CD4-positive, alpha-beta T cell treated with Interleukin-17A for 4 hours (primary cell): ENCODE results near the gene MS4A10.
"Not testable (repeated sequence)": the region's sequence is repeated elsewhere in the genome, so short reads cannot be mapped to it uniquely, and the experiment has no call there.

ENCODE experiments used
- DNase-seq: peaks from one replicate; pipeline ENCODE4 v3.0.0-alpha.2; 2020; ENCODE audit warnings: mixed read lengths

Gene MS4A10

GRCh38 chr11:60788401-60789125, 3.4 kb downstream of the MS4A10 start:
- DNase-seq = no peak

DNA sequence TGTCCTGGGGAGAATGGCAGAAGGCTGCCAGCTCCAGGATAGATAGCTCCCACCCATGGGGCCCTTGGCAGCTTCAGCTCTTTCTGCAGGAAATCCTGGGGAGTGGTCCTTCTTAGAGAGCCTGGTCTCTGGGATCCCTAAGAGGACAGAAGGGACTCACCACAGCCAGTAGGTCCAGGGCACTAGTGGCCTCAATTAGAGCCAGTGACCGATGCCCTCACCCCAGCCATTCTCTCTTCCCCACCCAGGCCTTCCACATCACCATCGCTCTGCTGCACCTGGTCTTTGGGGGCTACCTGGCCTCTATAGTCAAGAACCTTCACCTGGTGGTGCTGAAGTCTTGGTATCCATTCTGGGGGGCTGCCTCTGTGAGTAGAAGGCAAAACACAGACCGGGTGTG, 5.6 kb downstream of the MS4A10 start:
- DNase-seq = no peak

GRCh38 chr11:60791153-60791933, 6.2 kb downstream of the MS4A10 start:
- no peak for DNase-seq

- no peak for DNase-seq
These were observed 7.4 kb downstream of the MS4A10 start for GRCh38 chr11:60792521-60792920.

- DNase-seq = no peak
These were observed 10.2 kb downstream of the MS4A10 start for GRCh38 chr11:60795291-60795690.

DNA sequence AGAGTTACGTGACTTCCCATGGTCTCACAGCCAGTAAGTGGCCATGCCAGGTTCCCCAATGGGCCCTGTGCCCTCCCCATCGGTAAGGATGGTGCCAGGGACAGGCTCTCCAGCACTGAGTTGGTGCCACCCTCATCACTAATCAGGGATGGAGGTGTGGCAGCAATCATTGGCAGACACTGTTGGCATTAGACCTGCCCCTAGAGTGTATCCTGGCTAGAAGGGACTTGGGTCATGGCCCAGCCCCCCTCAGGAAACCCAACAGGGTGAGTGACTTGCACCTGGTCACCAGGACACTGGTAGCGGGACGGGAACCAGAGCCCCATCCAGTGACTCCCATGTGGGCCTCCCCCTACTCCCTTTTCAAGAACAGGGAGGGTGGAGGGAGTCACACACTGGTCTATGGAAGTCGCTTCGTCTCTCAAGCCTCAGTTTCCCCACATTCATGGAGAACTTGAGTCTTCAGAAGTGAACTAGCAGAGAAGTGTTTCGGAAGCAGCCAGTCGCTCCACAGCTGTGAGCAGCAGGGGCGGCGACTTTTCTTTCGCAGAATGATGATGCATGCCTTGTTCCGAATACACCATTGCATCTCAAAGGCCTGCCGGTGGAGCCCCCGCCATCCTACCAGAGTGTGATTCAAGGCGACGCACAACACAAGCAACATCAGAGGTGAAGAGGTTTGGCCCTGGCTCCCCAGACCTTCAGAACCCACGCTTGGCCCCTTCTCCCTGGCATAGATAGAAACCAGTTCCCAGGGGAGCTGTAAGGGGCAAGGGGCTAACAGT, 12.9 kb downstream of the MS4A10 start:
- no peak for DNase-seq

DNA sequence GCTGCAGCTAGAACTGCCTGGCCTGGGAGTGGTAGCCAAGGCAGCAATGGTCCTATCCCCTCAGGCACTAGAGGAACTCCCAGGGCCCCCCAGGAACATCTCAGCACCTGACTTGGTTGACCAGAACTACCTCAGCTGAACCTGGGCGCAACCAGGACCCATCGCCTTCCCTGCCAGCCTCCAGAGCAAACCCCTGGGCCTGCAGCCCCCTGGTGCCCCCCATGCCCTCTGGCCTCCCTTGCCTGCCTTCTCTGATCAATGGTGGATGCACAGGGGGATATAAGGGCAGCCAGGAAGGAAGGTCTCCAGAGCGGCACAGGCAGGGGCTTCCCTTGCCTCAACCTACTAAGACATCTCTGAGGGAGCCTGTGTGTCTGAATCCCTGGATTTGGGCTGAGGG, 13.5 kb downstream of the MS4A10 start:
- DNase-seq = no peak

DNA sequence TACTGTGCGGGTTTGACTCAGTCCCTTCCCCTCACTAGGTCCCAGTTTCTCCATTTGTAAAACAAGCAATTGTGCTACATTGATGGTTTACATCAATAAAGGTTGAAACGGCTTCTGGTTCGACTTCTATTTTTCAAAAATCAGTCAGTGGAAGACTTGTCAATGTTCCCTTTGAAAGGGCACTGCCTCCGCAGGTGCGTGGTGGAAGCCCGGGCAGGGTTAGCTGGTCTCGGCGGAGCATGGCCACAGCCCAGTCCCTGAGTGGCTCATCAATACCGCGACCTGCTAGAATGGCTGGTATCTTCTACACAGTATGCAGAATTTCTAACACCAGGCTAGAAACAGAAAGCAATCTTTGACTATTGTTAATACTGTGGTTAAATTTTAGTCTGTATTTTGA, 16.1 kb downstream of the MS4A10 start:
- DNase-seq = no peak

GRCh38 chr11:60803273-60803936, 18.3 kb downstream of the MS4A10 start:
- DNase-seq = no peak

DNA sequence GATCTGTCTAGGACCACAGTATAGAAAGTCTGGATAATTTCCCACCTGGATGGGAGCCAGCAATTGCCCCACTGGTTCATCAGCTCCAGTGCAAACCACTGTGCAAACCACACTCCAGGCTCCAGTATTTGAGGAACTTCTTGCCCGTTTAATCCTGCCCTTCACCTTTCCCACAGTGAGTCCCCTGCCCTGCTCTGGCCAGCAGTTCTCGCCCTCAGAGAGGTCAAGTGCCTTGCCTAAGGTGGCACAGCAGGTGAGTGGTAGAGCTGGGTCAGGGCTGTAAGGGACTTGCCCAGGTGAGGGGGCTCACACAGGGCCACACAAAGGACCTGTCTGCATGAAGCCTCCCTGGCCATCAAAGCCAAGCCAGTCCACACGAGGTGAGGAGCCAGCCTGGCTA, 24.1 kb downstream of the MS4A10 start:
- DNase-seq = no peak

GRCh38 chr11:60809691-60810090, 24.6 kb downstream of the MS4A10 start:
- no peak for DNase-seq

- no peak for DNase-seq
These were observed 25.0 kb downstream of the MS4A10 start for GRCh38 chr11:60810151-60810550.

GRCh38 chr11:60810569-60810968, 25.4 kb downstream of the MS4A10 start:
- DNase-seq = no peak

GRCh38 chr11:60813324-60813723, 28.2 kb downstream of the MS4A10 start:
- no peak for DNase-seq

DNA sequence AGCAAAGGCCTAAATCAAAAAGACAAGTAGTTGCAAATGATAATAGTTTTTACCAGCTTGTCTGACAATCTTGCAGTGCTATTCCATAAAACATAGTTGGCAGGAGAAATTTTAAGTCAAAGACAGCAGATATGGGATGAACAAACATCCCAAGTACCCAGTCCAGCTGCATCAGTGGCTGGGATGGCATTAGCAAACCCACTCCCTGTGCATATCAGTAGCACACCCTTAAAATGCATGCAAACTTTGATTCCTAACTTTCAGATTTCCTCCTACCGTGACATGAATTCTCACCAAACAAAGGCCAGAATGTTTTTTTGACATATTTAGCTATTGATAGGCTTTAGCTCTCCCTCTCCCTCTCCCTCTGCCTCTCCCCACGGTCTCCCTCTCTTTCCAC, 29.0 kb downstream of the MS4A10 start:
- no peak for DNase-seq

DNA sequence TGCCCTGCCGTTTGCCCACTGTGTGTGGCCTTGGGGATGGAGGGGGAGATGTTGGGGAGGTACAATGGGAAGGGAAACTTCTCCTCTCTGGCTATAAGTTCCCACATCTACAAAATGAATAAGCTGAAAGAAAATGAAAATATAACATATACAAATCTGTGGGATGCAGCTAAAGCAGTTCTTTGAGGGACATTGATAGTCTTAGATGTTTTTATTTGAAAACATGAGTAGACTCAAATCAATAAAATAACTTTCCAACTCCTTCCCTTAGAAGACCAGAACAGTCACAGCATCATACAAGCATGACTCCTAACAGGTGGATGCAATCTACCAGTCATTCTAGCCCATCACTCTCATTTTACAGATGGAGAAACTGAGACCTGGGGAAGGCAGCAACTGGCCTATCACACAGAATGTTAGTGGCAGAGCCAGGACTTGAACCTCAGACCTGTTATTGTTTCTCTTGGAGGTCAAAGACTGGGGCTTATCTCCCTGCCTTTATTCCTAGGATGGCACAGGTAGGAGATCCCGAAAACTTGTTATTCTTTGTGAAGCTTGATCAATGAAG, 31.5 kb downstream of the MS4A10 start:
- no peak for DNase-seq

GRCh38 chr11:60818057-60818456, 32.9 kb downstream of the MS4A10 start:
- no peak for DNase-seq

- no peak for DNase-seq
These were observed 36.9 kb downstream of the MS4A10 start for GRCh38 chr11:60821827-60822599.

DNA sequence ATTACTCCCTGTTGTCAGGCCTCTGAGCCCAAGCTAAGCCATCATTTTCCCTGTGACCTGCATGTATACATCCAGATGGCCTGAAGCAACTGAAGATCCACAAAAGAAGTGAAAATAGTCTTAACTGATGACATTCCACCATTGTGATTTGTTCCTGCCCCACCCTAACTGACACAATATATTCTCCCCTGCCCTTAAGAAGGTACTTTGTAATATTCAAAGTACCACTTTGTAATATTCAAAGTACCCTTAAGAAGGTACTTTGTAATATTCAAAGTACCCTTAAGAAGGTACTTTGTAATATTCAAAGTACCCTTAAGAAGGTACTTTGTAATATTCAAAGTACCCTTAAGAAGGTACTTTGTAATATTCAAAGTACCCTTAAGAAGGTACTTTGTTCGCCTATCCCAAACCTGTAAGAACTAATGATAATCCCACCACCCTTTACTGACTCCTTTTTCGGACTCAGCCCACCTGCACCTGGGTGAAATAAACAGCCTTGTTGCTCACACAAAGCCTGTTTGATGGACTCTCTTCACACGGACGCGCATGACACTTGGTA, 38.7 kb downstream of the MS4A10 start:
- DNase-seq = not testable (repeated sequence)

DNA sequence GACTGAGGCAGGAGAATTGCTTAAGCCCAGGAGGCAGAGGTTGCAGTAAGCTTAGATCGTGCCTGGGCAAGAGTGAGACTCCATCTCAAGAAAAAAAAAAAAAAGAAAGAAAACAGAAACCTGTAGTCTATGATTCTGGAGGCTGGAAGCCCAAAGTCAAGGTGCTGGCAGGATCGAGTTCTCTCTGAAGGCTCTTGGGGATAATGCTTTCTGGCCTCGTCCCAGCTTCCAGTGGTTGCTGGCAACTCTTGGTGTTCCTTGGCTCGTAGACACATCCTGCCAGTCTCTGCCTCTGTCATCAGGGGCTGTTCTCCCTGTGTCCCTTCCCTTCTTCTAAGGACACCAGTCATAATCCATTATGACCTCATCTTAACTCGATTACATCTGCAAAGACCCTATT, 40.0 kb downstream of the MS4A10 start:
- no peak for DNase-seq

DNA sequence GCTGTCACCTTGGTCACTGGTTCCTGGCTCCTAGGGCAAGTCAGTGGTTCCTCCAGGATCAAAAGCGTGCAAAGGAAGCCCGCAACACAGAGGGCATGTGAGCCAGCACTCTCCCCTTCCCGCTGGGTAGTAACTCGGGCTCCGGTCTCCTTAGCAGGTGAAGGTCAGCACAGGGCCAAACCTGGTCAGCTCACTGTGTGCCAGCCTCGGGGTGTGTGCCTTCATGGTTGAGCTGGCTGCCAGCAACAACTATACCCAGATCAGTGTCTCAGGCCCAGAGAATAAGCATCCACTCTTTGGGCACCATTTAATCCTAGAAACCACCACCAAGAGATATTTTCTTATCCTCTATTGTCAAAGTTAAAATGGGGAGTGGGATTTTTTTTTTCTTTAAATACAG, 40.7 kb downstream of the MS4A10 start:
- DNase-seq = no peak
